LNCaP clone FGC (cell line): ENCODE data around the gene CHAMP1.

Experiments
- DNase-seq: peaks from one replicate; pipeline ENCODE4 v3.0.0-alpha.2; 2011; ENCODE audit warnings: low read depth
- H3K4me3 ChIP-seq: 2 replicates; pipeline ENCODE4 v1.5.1; 2011; ENCODE audit warnings: mild to moderate bottlenecking, low read depth, low read length, control low read depth
- CTCF ChIP-seq: IDR thresholded peaks from 2 replicates; pipeline ENCODE4 v1.5.1; 2012; ENCODE audit warnings: mild to moderate bottlenecking; ENCODE audit not compliant: control insufficient read depth, insufficient read depth; ENCODE audit errors: extremely low read depth

Gene CHAMP1

GRCh38 chr13:114320065-114320464 lies 5.8 kb downstream of the CHAMP1 start:
- TF ChIP-seq CTCF: no peak
- H3K4me3 ChIP-seq: no peak overlapping the region
- DNase-seq: no peak

GRCh38 chr13:114321256-114321655 lies 7.0 kb downstream of the CHAMP1 start:
- H3K4me3 ChIP-seq: no peak overlapping the region
- no peak for TF ChIP-seq CTCF
- DNase-seq: no peak

GRCh38 chr13:114323349-114323748 lies 9.0 kb downstream of the CHAMP1 start:
- H3K4me3 ChIP-seq: no peak overlapping the region
- no peak for DNase-seq
- TF ChIP-seq CTCF: no peak

GRCh38 chr13:114324334-114324733 lies 10.0 kb downstream of the CHAMP1 start:
- no peak overlapping the region for H3K4me3 ChIP-seq
- TF ChIP-seq CTCF: no peak
- DNase-seq: no peak

- no peak for DNase-seq
- no peak for TF ChIP-seq CTCF
- no peak overlapping the region for H3K4me3 ChIP-seq
These were observed 11.4 kb downstream of the CHAMP1 start for GRCh38 chr13:114325729-114326128.

GRCh38 chr13:114328034-114328433 lies 13.7 kb downstream of the CHAMP1 start:
- TF ChIP-seq CTCF: no peak

GRCh38 chr13:114328595-114328994 lies 14.3 kb downstream of the CHAMP1 start:
- H3K4me3 ChIP-seq: no peak overlapping the region
- no peak for TF ChIP-seq CTCF

More at GRCh38 chr13:114328034-114328433, 13.7 kb downstream of the CHAMP1 start:
- no peak overlapping the region for H3K4me3 ChIP-seq
- DNase-seq: no peak

More at GRCh38 chr13:114328595-114328994, 14.3 kb downstream of the CHAMP1 start:
- no peak for DNase-seq
